Tibial artery (tissue), 4 donors: ENCODE data around the gene SECTM1.
"Not testable (repeated sequence)": the region's sequence is repeated elsewhere in the genome, so short reads cannot be mapped to it uniquely, and the experiment has no call there.

ENCODE experiments used
- DNase-seq, 2 donors: peaks; one replicate each; pipeline ENCODE4 v3.0.0-alpha.2; 2019
- H3K27ac ChIP-seq, 2 donors: fragments of 200-600 bp; sonication (generic) in 1 of 2; 1 replicate in 1 of 2; 2 replicates in 1 of 2; pipeline ENCODE4 v1.5.1; 2018 to 2019; ENCODE audit warnings: mild to moderate bottlenecking in 1 of 2
- H3K27me3 ChIP-seq, 2 donors: fragments of 200-600 bp; sonication (generic) in 1 of 2; one replicate each; pipeline versions ENCODE4 v1.5.1 to v1.6.0; 2016 to 2019
- H3K36me3 ChIP-seq, 3 donors: fragments of 200-600 bp; sonication (generic) in 2 of 3; one replicate each; pipeline ENCODE4 v1.5.1; 2016 to 2019; ENCODE audit warnings: mild to moderate bottlenecking in 2 of 3
- H3K4me1 ChIP-seq, 4 donors: fragments of 200-600 bp; sonication (generic) in 2 of 4; 1 replicate in 3 of 4; 2 replicates in 1 of 4; pipeline ENCODE4 v1.5.1; 2016 to 2019
- H3K4me3 ChIP-seq, 2 donors: fragments of 200-600 bp; sonication (generic) in 1 of 2; 1 replicate in 1 of 2; 2 replicates in 1 of 2; pipeline ENCODE4 v1.5.1; 2018 to 2019; ENCODE audit warnings: mild to moderate bottlenecking in 2 of 2
- H3K9me3 ChIP-seq, 3 donors: fragments of 200-600 bp; sonication (generic) in 1 of 3; one replicate each; pipeline ENCODE4 v1.5.1; 2016 to 2019
- CTCF ChIP-seq, 2 experiments: fragments of 200-600 bp in 1 of 2; fragments of 450-650 bp in 1 of 2; IDR thresholded peaks; one replicate each; pipeline ENCODE4 v1.5.1; 2017 to 2019; ENCODE audit warnings: antibody characterized with exemption in 2 of 2, mild to moderate bottlenecking in 1 of 2, moderate library complexity in 1 of 2
- intact Hi-C: fragments of 100-400 bp; cut with DNase I; formaldehyde crosslinking; loops from one replicate; pipeline ENCODE4 v1.15.0; 2023; ENCODE audit warnings: low total_unique reads

SECTM1 gene

GRCh38 chr17:82348866-82349265 is 15.3 kb upstream of the SECTM1 start:
- H3K9me3 ChIP-seq: no peaks in the 10 kb centered on the region
- no peak for TF ChIP-seq CTCF (IDR thresholded peaks at IDR 0.05)
- H3K27ac ChIP-seq: no peak overlapping the region
- DNase-seq: no peak
- intact Hi-C loops: no loop called here
- no peak overlapping the region for H3K4me3 ChIP-seq
- peaks cover 0 to 69% of the 10 kb centered on the region in 2 donors for H3K27me3 ChIP-seq
- H3K4me1 ChIP-seq: peaks cover 0 to 8% (median 4%) of the 10 kb centered on the region in 4 donors
- no peaks in the 10 kb centered on the region for H3K36me3 ChIP-seq

- no peak overlapping the region for H3K27ac ChIP-seq
- H3K27me3 ChIP-seq: peaks cover 0 to 67% of the 10 kb centered on the region in 2 donors
- H3K4me1 ChIP-seq: peaks cover 0 to 8% (median 4%) of the 10 kb centered on the region in 4 donors
- no peak overlapping the region for H3K4me3 ChIP-seq
- no peaks in the 10 kb centered on the region for H3K36me3 ChIP-seq
- intact Hi-C loops: no loop called here
- TF ChIP-seq CTCF (IDR thresholded peaks at IDR 0.05): no peak
- DNase-seq: no peak
- H3K9me3 ChIP-seq: no peaks in the 10 kb centered on the region
Measured at GRCh38 chr17:82348434-82348833, 14.9 kb upstream of the SECTM1 start.

- H3K27ac ChIP-seq, DNase-seq, H3K4me3 ChIP-seq, H3K4me1 ChIP-seq, H3K36me3 ChIP-seq, intact Hi-C loops, H3K9me3 ChIP-seq: not testable (repeated sequence)
- H3K27me3 ChIP-seq: peaks cover 0 to 67% of the 10 kb centered on the region in 2 donors
Measured at GRCh38 chr17:82347994-82348393, 14.4 kb upstream of the SECTM1 start.

GRCh38 chr17:82346342-82347300 is 13.1 kb upstream of the SECTM1 start:
- no peak overlapping the region for H3K4me3 ChIP-seq
- TF ChIP-seq CTCF (IDR thresholded peaks at IDR 0.05): no peak
- no peaks in the 10 kb centered on the region for H3K9me3 ChIP-seq
- H3K4me1 ChIP-seq: peaks cover 0 to 8% (median under 1%) of the 10 kb centered on the region in 4 donors
- no peak for DNase-seq
- peaks cover 0 to 64% of the 10 kb centered on the region in 2 donors for H3K27me3 ChIP-seq
- H3K27ac ChIP-seq: no peak overlapping the region
- intact Hi-C loops: no loop called here
- H3K36me3 ChIP-seq: no peaks in the 10 kb centered on the region

GRCh38 chr17:82345151-82345976 is 11.8 kb upstream of the SECTM1 start:
- no peak overlapping the region for H3K4me3 ChIP-seq
- H3K9me3 ChIP-seq: no peaks in the 10 kb centered on the region
- TF ChIP-seq CTCF (IDR thresholded peaks at IDR 0.05): no peak
- H3K27me3 ChIP-seq: peaks cover 0 to 51% of the 10 kb centered on the region in 2 donors
- intact Hi-C loops: no loop called here
- peaks cover 0 to 8% (median 0%) of the 10 kb centered on the region in 4 donors for H3K4me1 ChIP-seq
- H3K36me3 ChIP-seq: no peaks in the 10 kb centered on the region
- no peak for DNase-seq
- no peak overlapping the region for H3K27ac ChIP-seq
